ENCODE measurements around the gene ATG7.
"Not testable (repeated sequence)": the region's sequence is repeated elsewhere in the genome, so short reads cannot be mapped to it uniquely, and the experiment has no call there.

ATG7 gene

DNA sequence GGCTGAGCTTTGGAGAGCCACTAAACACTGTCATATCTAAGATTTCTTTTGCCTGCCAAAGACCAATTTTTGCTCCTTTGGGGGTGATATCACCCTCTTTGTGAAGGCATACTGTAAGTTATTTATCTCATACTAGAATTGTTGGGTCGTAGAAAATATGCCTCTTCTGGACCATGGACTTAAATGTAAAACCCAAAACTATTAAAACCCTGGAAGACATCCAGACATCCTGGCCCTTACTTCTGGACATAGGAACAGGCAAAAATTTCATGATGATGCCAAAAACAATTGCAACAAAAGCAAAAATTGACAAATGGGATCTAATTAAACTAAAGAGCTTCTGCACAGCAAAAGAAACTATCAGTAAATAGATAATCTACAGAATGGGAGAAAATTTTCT is 172.2 kb downstream of the ATG7 start:
- no peak for FAIRE-seq
- TF ChIP-seq POLR2AphosphoS5 (IDR thresholded peaks at IDR 0.05; ENCODE audit: low read depth, low read length), result no peak
- TF ChIP-seq POLR2A (IDR thresholded peaks at IDR 0.05; ENCODE audit: low read depth, low read length), result no peak
- no peak for TF ChIP-seq TAF1 (IDR thresholded peaks at IDR 0.05; ENCODE audit: borderline replicate concordance, low read depth, low read length)
- no peak for DNase-seq (ENCODE audit: insufficient read length)

DNA sequence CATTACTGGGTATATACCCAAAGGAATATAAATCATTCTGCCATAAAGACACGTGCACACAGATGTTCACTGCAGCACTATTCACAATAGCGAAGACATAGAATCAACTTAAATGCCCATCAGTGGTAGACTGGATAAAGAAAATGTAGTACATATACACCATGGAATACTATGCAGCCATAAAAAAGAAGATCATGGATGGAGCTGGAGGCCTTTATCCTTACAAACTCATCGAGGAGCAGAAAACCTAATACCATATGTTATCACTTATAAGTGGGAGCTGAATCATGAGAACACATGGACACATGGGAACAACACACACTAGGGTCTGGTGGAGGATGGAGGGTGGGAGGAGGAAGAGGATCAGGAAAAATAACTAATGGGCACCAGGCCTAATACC is 173.0 kb downstream of the ATG7 start:
- FAIRE-seq; DNase-seq (ENCODE audit: insufficient read length): not testable (repeated sequence)

DNA sequence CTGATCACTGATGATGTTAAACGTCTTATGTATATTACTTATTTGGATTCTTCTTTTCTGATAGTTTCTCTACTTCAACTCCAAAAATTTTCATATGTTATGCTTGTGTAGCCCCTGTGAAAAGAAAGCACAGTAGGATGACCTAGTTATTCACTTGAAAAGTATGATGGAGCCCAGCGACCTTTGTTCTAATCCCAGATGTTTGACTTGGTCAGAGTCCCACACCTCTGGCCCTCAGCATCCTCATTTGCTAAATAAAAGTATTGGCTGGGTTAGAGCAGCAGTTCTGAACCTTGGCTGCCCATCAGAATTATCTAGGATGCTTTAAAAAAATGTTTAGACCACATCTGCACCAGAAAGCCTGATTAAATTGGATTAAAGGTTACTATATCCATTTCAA is 173.7 kb downstream of the ATG7 start:
- no peak for FAIRE-seq

DNA sequence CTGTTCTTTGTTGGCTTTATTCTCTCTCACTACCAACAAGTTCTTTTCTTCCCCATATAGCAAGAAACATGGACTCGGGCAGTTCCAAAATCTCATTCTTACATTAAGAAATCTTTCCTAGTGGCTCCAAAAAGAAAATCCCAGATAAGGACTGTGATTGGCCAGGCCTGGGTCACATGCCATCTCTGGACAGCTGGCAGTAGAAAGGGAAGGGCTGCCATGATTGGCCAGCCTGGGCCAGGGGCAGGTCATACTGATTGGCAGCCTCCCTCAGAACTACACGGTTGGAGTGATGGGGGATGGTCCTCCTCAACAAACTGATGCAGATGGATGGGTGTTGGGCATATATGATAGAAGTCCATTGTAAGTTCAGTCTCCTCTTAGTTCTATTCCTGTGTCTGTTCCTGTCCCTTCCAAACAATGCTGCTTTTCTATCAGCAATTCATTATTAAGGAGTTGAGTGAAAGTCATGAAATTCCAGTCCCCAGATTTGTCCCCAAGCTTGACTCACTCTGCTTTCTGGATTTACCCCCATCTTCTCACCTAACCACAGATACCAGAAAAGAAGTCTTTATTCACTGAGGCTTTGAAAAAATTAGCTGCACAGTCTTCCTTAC is 175.5 kb downstream of the ATG7 start:
- FAIRE-seq (no peak), DNase-seq (ENCODE audit: insufficient read length) (no peak)
- TF ChIP-seq TAF1 (IDR thresholded peaks at IDR 0.05; ENCODE audit: borderline replicate concordance, low read depth, low read length) (no peak), POLR2A (IDR thresholded peaks at IDR 0.05; ENCODE audit: low read depth, low read length) (no peak), POLR2AphosphoS5 (IDR thresholded peaks at IDR 0.05; ENCODE audit: low read depth, low read length) (no peak)

More for the DNA sequence above, 173.7 kb downstream of the ATG7 start:
- TF ChIP-seq TAF1 (IDR thresholded peaks at IDR 0.05; ENCODE audit: borderline replicate concordance, low read depth, low read length) (no peak), POLR2AphosphoS5 (IDR thresholded peaks at IDR 0.05; ENCODE audit: low read depth, low read length) (no peak), POLR2A (IDR thresholded peaks at IDR 0.05; ENCODE audit: low read depth, low read length) (no peak)
- no peak for DNase-seq (ENCODE audit: insufficient read length)

DNA sequence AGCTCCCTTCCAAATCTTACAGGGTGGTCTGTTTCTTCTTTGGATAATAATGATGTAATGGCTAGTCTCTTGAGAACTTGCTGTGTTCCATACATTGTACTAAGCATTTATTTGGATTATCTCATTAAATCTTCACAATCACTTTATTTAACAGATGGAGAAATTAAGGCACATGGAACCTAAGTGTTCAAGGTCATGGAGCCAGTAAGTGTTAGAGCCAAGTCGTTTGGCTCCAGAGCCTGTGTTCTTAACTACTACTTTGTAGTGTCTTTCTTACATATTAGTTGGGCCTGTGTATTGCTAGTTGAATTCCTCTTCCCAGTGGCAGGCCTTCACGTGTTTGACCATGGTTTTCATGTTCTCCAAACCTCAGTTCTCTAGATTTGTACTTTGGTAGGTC is 177.8 kb downstream of the ATG7 start:
- no peak for FAIRE-seq

DNA sequence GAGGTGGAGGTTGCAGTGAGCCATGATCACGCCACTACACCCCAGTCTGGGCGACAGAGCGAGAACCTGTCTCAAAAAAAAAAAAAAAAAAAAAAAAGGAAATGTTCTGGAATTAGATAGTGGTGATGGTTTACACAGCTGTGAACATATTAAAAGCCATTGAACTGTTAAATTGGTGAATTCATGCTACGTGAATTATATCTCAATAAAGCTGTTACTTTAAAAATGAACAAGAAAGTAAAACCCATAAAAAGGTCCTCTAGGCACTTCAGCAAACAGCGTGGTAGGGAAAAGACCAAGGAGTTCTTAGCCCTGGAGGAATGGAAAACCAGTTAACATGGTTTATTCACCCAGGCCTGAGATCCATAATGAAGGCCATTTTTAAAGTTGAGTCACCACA is 180.1 kb downstream of the ATG7 start:
- FAIRE-seq (no peak), DNase-seq (ENCODE audit: insufficient read length) (no peak)
- no peak for TF ChIP-seq TAF1 (IDR thresholded peaks at IDR 0.05; ENCODE audit: borderline replicate concordance, low read depth, low read length)
- TF ChIP-seq POLR2AphosphoS5 (IDR thresholded peaks at IDR 0.05; ENCODE audit: low read depth, low read length), result no peak
- no peak for TF ChIP-seq POLR2A (IDR thresholded peaks at IDR 0.05; ENCODE audit: low read depth, low read length)

More for the DNA sequence above, 177.8 kb downstream of the ATG7 start:
- DNase-seq (ENCODE audit: insufficient read length), result no peak
- TF ChIP-seq POLR2AphosphoS5 (IDR thresholded peaks at IDR 0.05; ENCODE audit: low read depth, low read length) (no peak), POLR2A (IDR thresholded peaks at IDR 0.05; ENCODE audit: low read depth, low read length) (no peak), TAF1 (IDR thresholded peaks at IDR 0.05; ENCODE audit: borderline replicate concordance, low read depth, low read length) (no peak)

DNA sequence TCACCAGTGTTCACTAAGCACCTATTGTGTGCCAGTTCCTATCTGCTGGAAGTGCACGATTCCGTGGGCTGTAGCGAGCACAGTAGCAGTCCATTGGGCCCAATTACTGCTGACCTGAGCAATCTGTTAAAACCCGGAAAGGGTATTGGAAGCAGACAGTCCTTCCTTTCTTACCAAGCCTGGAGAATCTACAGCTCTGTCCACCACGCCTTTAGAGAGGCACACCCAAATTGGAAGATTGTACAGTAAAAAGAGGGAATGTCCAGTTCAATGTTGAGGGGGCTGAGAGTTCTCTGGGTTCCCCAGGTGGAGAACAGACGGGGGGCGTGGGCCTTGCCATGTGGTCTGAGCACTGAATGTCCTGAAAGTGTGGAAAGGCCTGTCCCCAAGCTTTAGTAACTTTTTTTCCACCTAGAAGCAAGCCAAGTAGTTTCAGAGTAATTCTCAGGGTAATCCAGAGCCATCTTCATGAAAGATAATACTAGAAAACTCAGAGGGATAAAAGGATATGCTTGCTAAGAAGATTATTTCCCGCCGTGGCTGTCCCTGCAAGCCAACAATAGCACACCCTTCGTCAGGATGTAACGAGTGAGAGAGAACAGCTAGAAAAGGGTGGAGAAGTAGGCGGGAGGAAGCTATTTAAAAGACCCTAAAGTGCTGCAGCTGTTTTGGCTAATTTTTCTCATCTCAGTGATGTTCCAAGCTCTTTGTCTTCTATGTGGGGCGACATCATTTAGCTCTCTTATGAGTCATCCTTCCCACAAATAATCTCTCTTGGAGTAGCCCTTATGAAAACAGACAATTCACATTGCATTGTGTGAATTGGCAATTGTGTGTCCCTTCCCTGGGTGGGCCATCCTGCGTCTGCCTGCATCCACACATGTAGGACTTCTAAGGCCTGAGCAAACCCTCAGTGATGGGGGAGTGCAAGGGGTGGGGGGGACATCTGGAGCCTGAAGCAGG is 181.0 kb downstream of the ATG7 start:
- FAIRE-seq (no peak), DNase-seq (ENCODE audit: insufficient read length) (no peak)
- no peak for TF ChIP-seq POLR2A (IDR thresholded peaks at IDR 0.05; ENCODE audit: low read depth, low read length)

DNA sequence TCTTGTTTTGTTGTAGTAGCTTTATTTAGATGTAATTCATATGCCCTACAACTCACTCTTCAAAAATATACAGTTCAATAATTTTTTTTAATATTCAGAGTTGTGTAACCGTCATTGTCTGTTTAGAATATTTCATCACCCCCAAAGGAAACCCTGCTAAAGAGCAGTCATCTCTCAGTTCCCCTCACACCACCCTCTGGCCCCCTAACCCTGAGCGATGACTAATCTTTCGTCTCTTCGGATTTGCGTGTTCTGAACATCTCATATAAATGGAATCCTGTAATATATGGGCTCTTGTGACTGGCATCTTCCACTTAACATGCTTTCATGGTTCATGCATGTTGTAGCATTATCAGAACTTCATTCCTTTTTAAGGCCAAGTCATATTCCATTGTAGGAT is 183.8 kb downstream of the ATG7 start:
- no peak for TF ChIP-seq POLR2A (IDR thresholded peaks at IDR 0.05; ENCODE audit: low read depth, low read length)
- TF ChIP-seq TAF1 (IDR thresholded peaks at IDR 0.05; ENCODE audit: borderline replicate concordance, low read depth, low read length), result no peak
- no peak for TF ChIP-seq POLR2AphosphoS5 (IDR thresholded peaks at IDR 0.05; ENCODE audit: low read depth, low read length)
- no peak for FAIRE-seq
- no peak for DNase-seq (ENCODE audit: insufficient read length)

DNA sequence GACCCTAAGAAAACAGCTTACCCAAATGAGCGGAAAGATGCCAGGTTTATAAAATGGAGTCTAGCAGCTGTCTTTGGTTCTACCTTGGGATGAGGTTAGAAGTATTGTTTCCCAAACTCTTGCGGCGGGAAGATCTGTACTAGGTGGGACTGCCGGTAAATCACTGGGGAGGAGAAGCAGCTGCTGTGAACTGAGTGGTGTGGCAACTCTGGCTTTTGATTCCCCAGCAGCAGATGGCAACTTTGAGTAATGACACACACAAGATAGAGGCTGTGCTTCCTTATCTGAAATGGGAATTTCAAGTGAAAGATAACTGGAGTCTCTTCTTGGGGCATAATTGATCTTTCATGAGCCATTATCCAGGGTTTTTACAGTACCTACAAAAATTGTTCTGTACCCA is 184.9 kb downstream of the ATG7 start:
- FAIRE-seq (no peak), DNase-seq (ENCODE audit: insufficient read length) (no peak)
- TF ChIP-seq POLR2A (IDR thresholded peaks at IDR 0.05; ENCODE audit: low read depth, low read length) (no peak), TAF1 (IDR thresholded peaks at IDR 0.05; ENCODE audit: borderline replicate concordance, low read depth, low read length) (no peak), POLR2AphosphoS5 (IDR thresholded peaks at IDR 0.05; ENCODE audit: low read depth, low read length) (no peak)

DNA sequence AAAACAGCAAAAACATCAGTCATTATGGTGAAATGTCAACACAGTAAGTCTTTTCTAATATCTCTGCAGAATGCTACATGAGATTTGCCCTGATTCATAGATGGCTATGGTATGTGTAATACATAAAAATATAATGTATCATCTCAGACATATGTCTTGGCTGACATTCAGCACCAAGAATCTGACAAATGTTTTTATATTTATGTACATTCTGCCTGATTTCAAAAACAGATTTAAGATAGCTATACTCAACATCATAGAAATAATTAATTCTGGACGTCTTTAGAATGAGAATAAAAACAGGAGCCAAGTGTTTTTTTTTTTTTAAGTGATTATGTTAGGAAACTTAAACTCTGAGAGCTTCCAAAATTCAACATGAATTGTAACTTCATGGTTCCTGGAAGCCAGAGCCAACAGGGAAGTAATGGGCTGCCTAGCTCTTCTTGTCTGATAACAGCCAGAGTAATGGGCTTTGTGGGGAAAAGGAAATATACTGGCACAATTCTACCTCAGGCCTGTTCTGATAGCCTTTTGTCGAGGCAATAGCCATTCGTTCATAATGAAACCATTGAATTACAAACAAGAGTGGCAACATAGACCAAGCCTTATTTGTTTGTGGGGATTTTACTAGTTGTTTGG is 187.1 kb downstream of the ATG7 start:
- TF ChIP-seq POLR2AphosphoS5 (IDR thresholded peaks at IDR 0.05; ENCODE audit: low read depth, low read length) (no peak), TAF1 (IDR thresholded peaks at IDR 0.05; ENCODE audit: borderline replicate concordance, low read depth, low read length) (no peak), POLR2A (IDR thresholded peaks at IDR 0.05; ENCODE audit: low read depth, low read length) (no peak)
- FAIRE-seq (no peak), DNase-seq (ENCODE audit: insufficient read length) (no peak)

DNA sequence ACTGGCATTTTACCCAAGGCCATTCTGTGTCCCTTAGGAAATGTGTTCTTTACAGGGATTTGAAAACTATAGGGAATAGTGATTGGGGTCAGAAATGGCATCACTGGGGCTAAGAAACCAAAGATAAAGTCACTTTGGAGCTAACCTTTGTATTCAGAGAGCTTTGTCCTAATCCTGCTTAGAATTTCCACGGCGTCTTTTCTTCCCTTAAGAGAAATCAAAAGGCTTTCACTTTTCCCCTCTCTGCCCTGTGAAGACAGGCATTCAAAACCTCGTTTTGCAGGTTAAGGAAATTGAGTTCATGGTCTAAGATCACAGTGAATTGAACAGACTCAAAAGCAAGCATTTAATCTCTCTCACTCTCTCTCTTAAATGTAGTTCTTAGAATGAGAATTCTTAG is 189.0 kb downstream of the ATG7 start:
- FAIRE-seq, result no peak
- no peak for DNase-seq (ENCODE audit: insufficient read length)
- no peak for TF ChIP-seq POLR2AphosphoS5 (IDR thresholded peaks at IDR 0.05; ENCODE audit: low read depth, low read length)
- TF ChIP-seq TAF1 (IDR thresholded peaks at IDR 0.05; ENCODE audit: borderline replicate concordance, low read depth, low read length), result no peak
- no peak for TF ChIP-seq POLR2A (IDR thresholded peaks at IDR 0.05; ENCODE audit: low read depth, low read length)

DNA sequence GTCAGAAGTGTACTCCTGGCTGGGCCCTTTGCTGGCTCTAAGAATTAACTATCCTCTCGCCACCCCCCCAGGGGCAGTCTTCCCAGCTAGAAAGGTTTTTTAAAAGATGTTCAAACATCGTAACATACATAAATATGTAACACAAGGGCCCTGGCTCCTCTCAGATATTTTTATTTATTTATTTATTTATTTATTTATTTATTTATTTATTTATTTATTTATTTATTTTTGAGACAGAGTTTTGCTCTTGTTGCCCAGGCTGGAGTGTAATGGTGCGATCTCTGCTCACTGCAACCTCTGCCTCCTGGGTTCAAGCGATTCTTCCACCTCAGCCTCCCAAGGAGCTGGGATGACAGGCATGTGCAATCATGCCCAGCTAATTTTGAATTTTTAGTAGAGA is 190.5 kb downstream of the ATG7 start:
- not testable (repeated sequence) for FAIRE-seq; DNase-seq (ENCODE audit: insufficient read length)

Data from GM12892 (cell line).